Amygdala (tissue), 56 donors: ENCODE measurements around the gene FAM124A.

Source experiments
- DNase-seq, 56 donors: peaks; one replicate each; lab custom pipeline; 2025; lab: John Stamatoyannopoulos, UW

FAM124A gene

GRCh38 chr13:51220706-51221105 lies 1.5 kb upstream of the FAM124A start:
- DNase-seq: no peak

- no peak for DNase-seq
These were observed 1.1 kb upstream of the FAM124A start for GRCh38 chr13:51221108-51221507.

GRCh38 chr13:51221674-51222036 lies 543 bp upstream of the FAM124A start:
- no peak for DNase-seq

GRCh38 chr13:51222686-51223559 lies 725 bp downstream of the FAM124A start:
- peak in 14 of 56 donors; percentile 12 to 65 (median 44) for DNase-seq

- DNase-seq: peak in 33 of 56 donors; percentile 14 to 78 (median 40)
These were observed 1.5 kb downstream of the FAM124A start for GRCh38 chr13:51223560-51224270.

GRCh38 chr13:51225029-51225428 lies 2.8 kb downstream of the FAM124A start:
- no peak for DNase-seq

GRCh38 chr13:51227404-51227803 lies 5.2 kb downstream of the FAM124A start:
- no peak for DNase-seq

- DNase-seq: no peak
These were observed 7.0 kb downstream of the FAM124A start for GRCh38 chr13:51229101-51229719.

GRCh38 chr13:51229731-51230130 lies 7.5 kb downstream of the FAM124A start:
- no peak for DNase-seq

GRCh38 chr13:51230477-51231105 lies 8.4 kb downstream of the FAM124A start:
- DNase-seq: peak in 21 of 56 donors; percentile 10 to 72 (median 31)

- no peak for DNase-seq
These were observed 9.3 kb downstream of the FAM124A start for GRCh38 chr13:51231456-51231855.

GRCh38 chr13:51232328-51232727 lies 10.1 kb downstream of the FAM124A start:
- no peak for DNase-seq

GRCh38 chr13:51233117-51233826 lies 11.1 kb downstream of the FAM124A start:
- no peak for DNase-seq

GRCh38 chr13:51234676-51235075 lies 12.5 kb downstream of the FAM124A start:
- no peak for DNase-seq

- no peak for DNase-seq
These were observed 13.0 kb downstream of the FAM124A start for GRCh38 chr13:51235186-51235585.

GRCh38 chr13:51235756-51236490 lies 13.7 kb downstream of the FAM124A start:
- no peak for DNase-seq

- no peak for DNase-seq
These were observed 14.2 kb downstream of the FAM124A start for GRCh38 chr13:51236491-51236792.

- no peak for DNase-seq
These were observed 15.2 kb downstream of the FAM124A start for GRCh38 chr13:51237386-51237785.

GRCh38 chr13:51237887-51238286 lies 15.7 kb downstream of the FAM124A start:
- no peak for DNase-seq

GRCh38 chr13:51240178-51240577 lies 18.0 kb downstream of the FAM124A start:
- no peak for DNase-seq
